ENCODE results near the gene HOXC5.

The HOXC5 gene

GRCh38 chr12:54024127-54024526, 8.7 kb upstream of the HOXC5 start:
- DNase-seq (ENCODE audit: insufficient read length, low spot score) (no peak), FAIRE-seq (no peak)
- TF ChIP-seq CTCF (IDR thresholded peaks at IDR 0.05; ENCODE audit: insufficient read depth, missing control alignments): no peak

GRCh38 chr12:54024581-54025305, 8.1 kb upstream of the HOXC5 start:
- FAIRE-seq: no peak
- DNase-seq (ENCODE audit: insufficient read length, low spot score): no peak
- no peak for TF ChIP-seq CTCF (IDR thresholded peaks at IDR 0.05; ENCODE audit: insufficient read depth, missing control alignments)

GRCh38 chr12:54025499-54026405, 7.1 kb upstream of the HOXC5 start:
- no peak for TF ChIP-seq CTCF (IDR thresholded peaks at IDR 0.05; ENCODE audit: insufficient read depth, missing control alignments)
- FAIRE-seq (no peak), DNase-seq (ENCODE audit: insufficient read length, low spot score) (no peak)

- TF ChIP-seq CTCF (IDR thresholded peaks at IDR 0.05; ENCODE audit: insufficient read depth, missing control alignments): no peak
- DNase-seq (ENCODE audit: insufficient read length, low spot score) (no peak), FAIRE-seq (no peak)
Measured at GRCh38 chr12:54026640-54027441, 6.0 kb upstream of the HOXC5 start.

GRCh38 chr12:54027442-54027786, 5.4 kb upstream of the HOXC5 start:
- no peak for TF ChIP-seq CTCF (IDR thresholded peaks at IDR 0.05; ENCODE audit: insufficient read depth, missing control alignments)
- DNase-seq (ENCODE audit: insufficient read length, low spot score) (no peak), FAIRE-seq (no peak)

GRCh38 chr12:54028314-54029201, 4.3 kb upstream of the HOXC5 start, which contains the start of gene HOXC6:
Gene HOXC6 (plus strand): TSS chr12:54028440. CDS start chr12:54028522, 82 bp downstream.
- FAIRE-seq (no peak), DNase-seq (ENCODE audit: insufficient read length, low spot score) (no peak)

More at GRCh38 chr12:54028314-54029201, 4.3 kb upstream of the HOXC5 start, which contains the start of gene HOXC6:
- no peak for TF ChIP-seq CTCF (IDR thresholded peaks at IDR 0.05; ENCODE audit: insufficient read depth, missing control alignments)
